Heart left ventricle (tissue), 16 donors: ENCODE results near the gene CPNE9. TPM values are rescaled to one million over a fixed set of nuclear protein-coding genes. Genes with fewer than 3 reads are reported as not detected.

Source experiments
- ATAC-seq, 4 donors: fragments of 200-7000 bp; cut with Tn5 transposase; one replicate each; pipeline ENCODE4 v1.9.1; 2020 to 2022; ENCODE audit warnings: moderate library complexity in 4 of 4, mild to moderate bottlenecking in 3 of 4, moderate number of reproducible peaks in 1 of 4
- DNase-seq, 5 donors: peaks; one replicate each; pipeline ENCODE4 v3.0.0-alpha.2; 2020
- H3K27ac ChIP-seq, 12 donors: fragments of 200-600 bp; sonication (generic) in 4 of 12; one replicate each; pipeline versions ENCODE4 v1.5.0 to v1.8.0; 2016 to 2022; ENCODE audit warnings: mild to moderate bottlenecking in 2 of 12
- H3K27me3 ChIP-seq, 9 donors: fragments of 200-600 bp; sonication (generic) in 2 of 9; one replicate each; pipeline versions ENCODE4 v1.5.1 to v1.8.0; 2016 to 2022; ENCODE audit warnings: mild to moderate bottlenecking in 3 of 9
- H3K36me3 ChIP-seq, 9 donors: fragments of 200-600 bp; sonication (generic) in 2 of 9; one replicate each; pipeline versions ENCODE4 v1.5.0 to v1.8.0; 2018 to 2022; ENCODE audit warnings: mild to moderate bottlenecking in 2 of 9
- H3K4me1 ChIP-seq, 12 donors: fragments of 200-600 bp; sonication (generic) in 4 of 12; one replicate each; pipeline versions ENCODE4 v1.5.0 to v1.8.0; 2016 to 2022; ENCODE audit warnings: mild to moderate bottlenecking in 3 of 12
- H3K4me3 ChIP-seq, 12 donors: fragments of 200-600 bp; sonication (generic) in 4 of 12; one replicate each; pipeline versions ENCODE4 v1.5.0 to v1.8.0; 2017 to 2022; ENCODE audit warnings: mild to moderate bottlenecking in 9 of 12, moderate library complexity in 4 of 12
- H3K9me3 ChIP-seq, 12 donors: fragments of 200-600 bp; sonication (generic) in 4 of 12; one replicate each; pipeline versions ENCODE4 v1.5.0 to v1.8.0; 2016 to 2022; ENCODE audit warnings: mild to moderate bottlenecking in 1 of 12
- POLR2A ChIP-seq, 2 donors: fragments of 450-650 bp; IDR thresholded peaks; one replicate each; pipeline ENCODE4 v1.6.1; 2017; ENCODE audit warnings: antibody characterized with exemption in 2 of 2, mild to moderate bottlenecking in 2 of 2, moderate library complexity in 2 of 2
- WGBS, 4 donors: extraction: QIAGEN DNeasy Blood & Tissue Kit in 2 of 4; methylation state at CpG; one replicate each; pipeline versions ENCODE4 v1.1.5 to v1.1.7; 2013 to 2018; 5-methylcytosine and 5-hydroxymethylcytosine counted together
- intact Hi-C, 10 donors: fragments of 100-400 bp; cut with DNase I; formaldehyde crosslinking; loops; one replicate each; pipeline versions ENCODE4 v1.11.1 to v1.14.2; 2022
- polyA plus RNA-seq, 2 donors: library from polyadenylated mRNA; stranded (reverse); fragments of 200-250 nt; gene quantifications; one replicate each; pipeline ENCODE4 v1.2.3, GENCODE V29; 2013
- total RNA-seq, 9 donors: library from RNA; depleted of rRNA in 2 of 9; stranded (reverse); fragments of >200 nt in 2 of 9; fragmentation: NEBNext Ultra II Directional in 3 of 9; extraction: Animal tissue kit (Norgen Biotek cat#: 25700) in 3 of 9; gene quantifications; one replicate each; pipeline versions ENCODE4 v1.1.0 to v1.2.4, GENCODE V29; 2016 to 2023
- TF ChIP-seq, protein P1 (sequence below), 12 donors: fragments of 200-600 bp; sonication (generic) in 4 of 12; IDR thresholded peaks; one replicate each; pipeline versions ENCODE4 v1.5.0 to v1.8.0; 2018 to 2022; ENCODE audit warnings: antibody characterized with exemption in 12 of 12, mild to moderate bottlenecking in 5 of 12
- donor health status: ischemic (EF 13 %, LVEDD 7.1; RV severe dilation, severe dysfunction).
- donor health status: healthy with polysubstance abuse.
- donor health status: DM: no; HTN: yes; CAD: no.
- donor health status: DM: no; HTN: no; CAD: no.
- donor health status: ischemic (EF 25% LVEDD 6.9; RV normal size, moderate dysfunction).
- donor health status: ischemic (EF 25% LVEDD 5.7; RV mildly dilated, moderate dysfunction).
- donor health status: healthy.
- donor health status: DM: yes; HTN: yes; CAD: no.
- donor health status: ischemic (EF 35%, LVEDD 5.7; RV mildly dilated, moderate dysfunction).
- donor health status: nonischemic (EF 11% LVEDD 7.7; RV severe dilation, severe dysfunction).
- donor health status: DM: yes; HTN: yes; CAD: no.
- donor health status: PGD.
- donor health status: ischemic (EF 29% LVEDD 5.4; RV normal size, mild dysfunction).
- donor health status: nonischemic (EF 23%, LVEDD 6.1; RV moderate dilation, normal function).

CPNE9 gene
- total and polyA plus RNA-seq, 11 donors, result 0.04 TPM; not detected in 10

DNA sequence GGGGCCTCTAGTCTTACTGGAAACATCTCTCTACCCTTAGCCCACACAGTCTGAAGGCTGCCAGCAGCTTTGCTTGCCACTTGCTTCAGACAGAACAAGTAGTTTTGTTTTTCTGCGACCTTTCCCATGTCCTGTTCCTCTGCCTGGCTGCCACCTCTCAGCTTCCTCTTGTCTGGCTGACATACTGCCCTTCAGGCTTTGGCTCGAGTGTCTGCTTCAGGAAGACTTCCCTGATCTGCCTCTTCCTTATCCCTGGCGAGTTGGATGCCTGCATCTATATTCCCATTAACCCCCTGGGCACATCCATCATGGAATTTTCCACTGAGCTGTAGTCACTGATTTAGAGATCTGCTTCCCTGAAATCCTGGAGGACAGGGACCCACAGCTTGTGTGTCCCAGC lies 25.1 kb upstream of the CPNE9 start:
- H3K27me3 ChIP-seq, result no peaks in the 10 kb centered on the region
- peaks cover under 1 to 100% (median 98%) of the 10 kb centered on the region in 9 donors for H3K36me3 ChIP-seq
- DNase-seq (peak in 2 of 5 donors; percentile 40 to 62), ATAC-seq (peak; percentile 36 to 69 (median 62))
- H3K4me1 ChIP-seq, result peaks cover 0 to 60% (median 18%) of the 10 kb centered on the region in 12 donors
- 36 to 49% (median 45%) methylated on average over 3 of the region's 3 CpGs for WGBS, 4 donors
- peak overlapping the region in 10 of 12 donors; percentile 18 to 71 (median 56) for H3K27ac ChIP-seq
- TF ChIP-seq, protein P1, sequence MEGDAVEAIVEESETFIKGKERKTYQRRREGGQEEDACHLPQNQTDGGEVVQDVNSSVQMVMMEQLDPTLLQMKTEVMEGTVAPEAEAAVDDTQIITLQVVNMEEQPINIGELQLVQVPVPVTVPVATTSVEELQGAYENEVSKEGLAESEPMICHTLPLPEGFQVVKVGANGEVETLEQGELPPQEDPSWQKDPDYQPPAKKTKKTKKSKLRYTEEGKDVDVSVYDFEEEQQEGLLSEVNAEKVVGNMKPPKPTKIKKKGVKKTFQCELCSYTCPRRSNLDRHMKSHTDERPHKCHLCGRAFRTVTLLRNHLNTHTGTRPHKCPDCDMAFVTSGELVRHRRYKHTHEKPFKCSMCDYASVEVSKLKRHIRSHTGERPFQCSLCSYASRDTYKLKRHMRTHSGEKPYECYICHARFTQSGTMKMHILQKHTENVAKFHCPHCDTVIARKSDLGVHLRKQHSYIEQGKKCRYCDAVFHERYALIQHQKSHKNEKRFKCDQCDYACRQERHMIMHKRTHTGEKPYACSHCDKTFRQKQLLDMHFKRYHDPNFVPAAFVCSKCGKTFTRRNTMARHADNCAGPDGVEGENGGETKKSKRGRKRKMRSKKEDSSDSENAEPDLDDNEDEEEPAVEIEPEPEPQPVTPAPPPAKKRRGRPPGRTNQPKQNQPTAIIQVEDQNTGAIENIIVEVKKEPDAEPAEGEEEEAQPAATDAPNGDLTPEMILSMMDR (IDR thresholded peaks at IDR 0.05), result no peak
- no peak for TF ChIP-seq POLR2A (IDR thresholded peaks at IDR 0.05)
- intact Hi-C loops, result no loop called here
- H3K4me3 ChIP-seq, result no peak overlapping the region
- no peaks in the 10 kb centered on the region for H3K9me3 ChIP-seq

DNA sequence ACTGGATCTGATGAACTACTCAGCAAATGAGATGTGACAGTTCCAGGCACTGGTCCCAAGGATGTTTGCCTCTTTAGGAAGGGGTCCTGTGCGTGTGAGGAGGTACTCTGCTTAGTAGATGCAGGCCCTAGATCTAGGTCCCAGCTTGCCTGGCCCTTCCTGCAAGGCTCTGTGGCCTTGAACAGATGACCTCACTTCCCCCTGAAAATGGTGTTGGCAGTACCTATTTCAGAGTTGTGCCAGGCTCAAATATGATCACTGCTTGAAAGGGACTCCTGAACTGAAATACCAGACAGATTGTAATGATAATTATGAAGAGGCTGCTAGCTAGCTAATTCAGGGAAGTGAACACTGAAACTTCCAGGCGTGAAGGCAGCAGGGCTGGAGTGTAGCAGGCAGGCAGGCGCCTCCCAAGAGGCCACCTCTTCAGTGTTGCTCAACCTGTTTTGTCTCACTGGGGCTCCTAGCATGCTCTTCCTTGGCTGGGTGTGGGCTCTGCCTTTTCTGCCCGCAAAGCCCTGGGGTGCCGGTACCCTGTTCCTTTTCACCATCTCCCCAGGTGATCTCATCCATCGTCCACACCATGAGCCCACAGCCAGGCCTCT lies 24.1 kb upstream of the CPNE9 start:
- Histone ChIP-seq H3K4me3 (no peak overlapping the region), H3K27me3 (no peaks in the 10 kb centered on the region), H3K36me3 (peaks cover 2 to 100% (median 98%) of the 10 kb centered on the region in 9 donors), H3K9me3 (no peaks in the 10 kb centered on the region), H3K27ac (peak overlapping the region in 3 of 12 donors; percentile 7 to 71 (median 67)), H3K4me1 (peaks cover 0 to 60% (median 15%) of the 10 kb centered on the region in 12 donors)
- DNase-seq (no peak), ATAC-seq (no peak)
- intact Hi-C loops, result no loop called here
- TF ChIP-seq POLR2A (IDR thresholded peaks at IDR 0.05), result no peak
- TF ChIP-seq, protein P1 (IDR thresholded peaks at IDR 0.05), result no peak
- WGBS, 4 donors, result 85 to 91% (median 90%) methylated on average over 6 of the region's 6 CpGs

DNA sequence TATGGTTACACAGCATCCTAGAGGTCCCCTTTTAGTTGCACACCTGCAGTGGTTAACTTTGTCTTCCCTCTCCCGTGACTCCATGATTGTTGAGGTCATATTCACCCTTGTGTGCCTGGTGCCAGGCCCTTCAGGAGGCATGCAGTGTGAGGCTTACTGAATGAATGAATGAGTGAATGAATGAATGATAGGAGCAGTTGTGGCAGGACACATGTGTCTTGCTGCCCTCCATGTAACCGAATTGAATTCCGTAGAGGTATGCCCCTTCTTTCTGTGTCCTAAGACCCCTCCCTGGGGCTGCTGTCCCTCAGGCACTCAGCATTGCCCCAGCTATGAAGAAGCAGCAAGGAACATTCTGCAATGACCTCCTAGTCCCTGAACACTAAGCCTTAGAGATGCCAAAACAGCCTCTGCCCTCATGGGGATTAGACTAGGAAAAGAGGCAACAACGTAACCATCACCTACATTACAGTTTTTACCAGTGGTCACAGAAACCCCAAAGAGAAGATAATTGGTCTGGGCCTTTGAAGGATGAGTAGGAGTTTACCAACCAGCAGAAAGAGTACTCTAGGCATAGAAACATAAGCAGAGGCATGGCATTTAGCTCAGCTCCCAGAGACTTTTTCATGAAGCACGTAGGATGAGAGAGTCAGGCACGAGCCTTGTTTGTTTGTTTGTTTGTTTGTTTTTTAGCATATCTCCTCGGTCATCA lies 22.5 kb upstream of the CPNE9 start:
- no peaks in the 10 kb centered on the region for H3K9me3 ChIP-seq
- peak overlapping the region in 3 of 12 donors; percentile 28 to 49 (median 36) for H3K27ac ChIP-seq
- TF ChIP-seq, protein P1 (IDR thresholded peaks at IDR 0.05), result no peak
- TF ChIP-seq POLR2A (IDR thresholded peaks at IDR 0.05), result no peak
- ATAC-seq, result no peak
- H3K4me3 ChIP-seq, result no peak overlapping the region
- no peaks in the 10 kb centered on the region for H3K27me3 ChIP-seq
- H3K4me1 ChIP-seq, result peaks cover 0 to 45% (median 9%) of the 10 kb centered on the region in 12 donors
- peaks cover 2 to 100% (median 100%) of the 10 kb centered on the region in 9 donors for H3K36me3 ChIP-seq
- DNase-seq, result no peak
- 86 to 92% (median 89%) methylated on average over 7 of the region's 7 CpGs for whole genome bisulfite sequencing, 4 donors
- intact Hi-C loops, result no loop called here

DNA sequence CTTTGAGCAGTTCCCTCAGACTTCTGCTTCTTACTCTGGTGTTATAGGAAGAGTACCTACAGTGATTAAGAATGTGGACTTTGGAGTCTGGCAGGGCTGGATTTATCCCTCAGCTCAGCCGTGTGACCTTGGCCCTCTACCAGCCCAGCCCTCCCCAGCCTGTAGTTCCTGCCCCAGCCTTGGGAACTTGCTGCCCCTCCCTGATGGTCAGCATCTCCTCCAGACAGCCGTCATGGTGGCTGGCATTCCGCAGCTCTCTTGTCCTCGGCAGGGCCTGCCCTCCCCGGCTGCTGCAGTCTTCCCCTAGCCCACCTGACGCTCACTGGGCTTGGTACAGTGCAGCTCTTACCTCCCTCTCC lies 21.9 kb upstream of the CPNE9 start:
- peaks cover 0 to 39% (median 9%) of the 10 kb centered on the region in 12 donors for H3K4me1 ChIP-seq
- 62 to 76% (median 67%) methylated on average over 6 of the region's 6 CpGs for WGBS, 4 donors
- H3K9me3 ChIP-seq, result no peaks in the 10 kb centered on the region
- H3K27ac ChIP-seq, result peak overlapping the region in 3 of 12 donors; percentile 28 to 49 (median 36)
- H3K36me3 ChIP-seq, result peaks cover 2 to 100% (median 100%) of the 10 kb centered on the region in 9 donors
- no peaks in the 10 kb centered on the region for H3K27me3 ChIP-seq
- intact Hi-C loops, result no loop called here
- DNase-seq, result no peak
- H3K4me3 ChIP-seq, result no peak overlapping the region
- TF ChIP-seq, protein P1 (IDR thresholded peaks at IDR 0.05), result no peak
- no peak for TF ChIP-seq POLR2A (IDR thresholded peaks at IDR 0.05)
- ATAC-seq, result peak in 3 of 4 donors; percentile 14 to 59 (median 21)
